Activated B cell treated with CpG ODN at 0.5 μM for 24 hours (primary cell): ENCODE data around the gene PPFIA1. TPM values are rescaled to one million over a fixed set of nuclear protein-coding genes. Genes with fewer than 3 reads are reported as not detected.

Experiments
- ATAC-seq: fragments of 200-7000 bp; cut with Tn5 transposase; one replicate; pipeline ENCODE4 v1.10.0; 2021; ENCODE audit warnings: low read depth, mild to moderate bottlenecking, moderate library complexity
- CTCF ChIA-PET: fragments of 350-600 bp; sonication (Branson Sonifier 250); formaldehyde crosslinking; loops from one replicate; lab custom pipeline; 2021; ENCODE audit warnings: antibody characterized with exemption; lab: Charles Lee
- POLR2A ChIA-PET: fragments of 350-600 bp; sonication (Branson Sonifier 250); formaldehyde crosslinking; loops from one replicate; lab custom pipeline; 2021; ENCODE audit warnings: antibody characterized with exemption; lab: Charles Lee
- DNase-seq: peaks from one replicate; pipeline ENCODE4 v3.0.0; 2022
- H3K27ac Mint-ChIP-seq: one replicate; pipeline ENCODE4 v1.8.0; 2020; ENCODE audit warnings: mixed read lengths
- H3K27me3 Mint-ChIP-seq: one replicate; pipeline ENCODE4 v1.8.0; 2021; ENCODE audit warnings: mixed read lengths
- H3K36me3 Mint-ChIP-seq: one replicate; pipeline ENCODE4 v1.8.0; 2021; ENCODE audit warnings: low read depth, mixed read lengths
- H3K4me1 Mint-ChIP-seq: one replicate; pipeline ENCODE4 v1.8.0; 2021; ENCODE audit warnings: mixed read lengths
- H3K4me3 Mint-ChIP-seq: one replicate; pipeline ENCODE4 v1.8.0; 2020; ENCODE audit warnings: mild to moderate bottlenecking, mixed read lengths
- H3K9me3 Mint-ChIP-seq: one replicate; pipeline ENCODE4 v1.8.0; 2020; ENCODE audit warnings: mixed read lengths
- intact Hi-C: fragments of 100-400 bp; cut with micrococcal nuclease; formaldehyde crosslinking; loops from one replicate; pipeline ENCODE4 v1.15.1; 2024
- total RNA-seq: library from RNA; stranded (reverse); gene quantifications from 2 replicates; pipeline ENCODE4 v1.2.3, GENCODE V29; 2022
- TF ChIP-seq, protein P1 (sequence below): fragments of 200-600 bp; IDR thresholded peaks from one replicate; pipeline ENCODE4 v1.8.0; 2022; ENCODE audit warnings: antibody characterized with exemption, mild to moderate bottlenecking

Gene PPFIA1
- total RNA-seq, 1 donor from 2014 or later = 53.3 TPM

DNA sequence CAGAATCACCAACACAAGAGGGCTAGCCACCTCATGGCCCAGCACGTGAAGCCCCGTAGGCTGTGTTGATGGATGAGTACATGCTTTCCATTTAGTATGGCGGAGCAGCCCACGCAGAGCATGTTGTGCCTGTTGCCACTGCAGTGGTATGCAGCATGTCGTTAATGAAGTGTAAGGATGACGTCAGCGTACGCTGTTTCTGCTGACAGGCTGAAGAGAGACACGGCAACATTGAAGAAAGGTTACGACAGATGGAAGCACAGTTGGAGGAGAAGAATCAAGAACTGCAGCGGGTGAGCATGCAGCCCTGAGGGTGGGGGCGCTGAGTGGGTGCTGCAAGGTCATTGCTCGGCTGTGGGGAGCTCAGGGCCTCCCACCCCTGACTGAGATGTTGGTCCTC is 62.8 kb downstream of the PPFIA1 start:
- Mint-ChIP-seq H3K4me1 (peaks cover under 1% of the 10 kb centered on the region), H3K27me3 (no peaks in the 10 kb centered on the region), H3K9me3 (no peaks in the 10 kb centered on the region), H3K27ac (no peak overlapping the region), H3K4me3 (no peak overlapping the region), H3K36me3 (peaks cover 89% of the 10 kb centered on the region)
- ChIA-PET POLR2A (no interaction called here), CTCF (interaction anchor here (1.1 kb wide), 1 partner anchor 19 kb away, joined by 3 read pairs; no protein-coding TSS in a partner anchor)
- intact Hi-C loops = no loop called here
- DNase-seq (no peak), ATAC-seq (no peak)
- TF ChIP-seq, protein P1, sequence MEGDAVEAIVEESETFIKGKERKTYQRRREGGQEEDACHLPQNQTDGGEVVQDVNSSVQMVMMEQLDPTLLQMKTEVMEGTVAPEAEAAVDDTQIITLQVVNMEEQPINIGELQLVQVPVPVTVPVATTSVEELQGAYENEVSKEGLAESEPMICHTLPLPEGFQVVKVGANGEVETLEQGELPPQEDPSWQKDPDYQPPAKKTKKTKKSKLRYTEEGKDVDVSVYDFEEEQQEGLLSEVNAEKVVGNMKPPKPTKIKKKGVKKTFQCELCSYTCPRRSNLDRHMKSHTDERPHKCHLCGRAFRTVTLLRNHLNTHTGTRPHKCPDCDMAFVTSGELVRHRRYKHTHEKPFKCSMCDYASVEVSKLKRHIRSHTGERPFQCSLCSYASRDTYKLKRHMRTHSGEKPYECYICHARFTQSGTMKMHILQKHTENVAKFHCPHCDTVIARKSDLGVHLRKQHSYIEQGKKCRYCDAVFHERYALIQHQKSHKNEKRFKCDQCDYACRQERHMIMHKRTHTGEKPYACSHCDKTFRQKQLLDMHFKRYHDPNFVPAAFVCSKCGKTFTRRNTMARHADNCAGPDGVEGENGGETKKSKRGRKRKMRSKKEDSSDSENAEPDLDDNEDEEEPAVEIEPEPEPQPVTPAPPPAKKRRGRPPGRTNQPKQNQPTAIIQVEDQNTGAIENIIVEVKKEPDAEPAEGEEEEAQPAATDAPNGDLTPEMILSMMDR = no peak

DNA sequence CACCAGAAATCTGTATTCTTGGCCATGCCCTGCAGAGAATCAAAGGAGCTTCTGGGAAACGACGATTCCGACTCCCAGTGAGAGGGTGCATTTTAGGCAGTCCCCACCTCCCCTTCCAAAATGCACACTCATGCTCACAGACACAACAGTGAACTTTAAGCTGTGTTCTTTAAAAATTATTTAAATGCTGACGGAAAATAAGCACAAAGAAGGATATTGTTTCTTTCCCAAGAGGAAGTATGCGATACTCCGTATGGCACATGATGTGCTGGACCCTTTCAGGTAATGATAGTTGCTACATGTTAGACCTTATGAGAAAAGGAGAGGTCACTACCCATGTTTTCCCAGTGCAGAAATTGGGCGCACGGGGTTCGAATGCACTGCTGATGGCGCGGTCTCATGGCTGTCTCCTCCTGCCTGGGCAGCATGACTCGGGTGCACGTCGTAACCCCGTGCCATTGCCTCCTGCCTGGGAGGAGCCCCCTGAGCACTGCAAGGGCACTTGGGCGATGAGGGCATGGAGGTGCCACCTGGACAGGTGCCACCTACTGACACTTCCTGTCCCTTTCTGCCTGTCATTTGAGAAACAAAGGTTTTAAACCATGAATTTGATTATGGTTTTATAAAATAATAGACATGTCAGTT is 64.0 kb downstream of the PPFIA1 start:
- ATAC-seq = no peak
- Mint-ChIP-seq H3K4me3 (no peak overlapping the region), H3K36me3 (peaks cover 90% of the 10 kb centered on the region), H3K27ac (no peak overlapping the region), H3K9me3 (no peaks in the 10 kb centered on the region), H3K4me1 (no peaks in the 10 kb centered on the region), H3K27me3 (no peaks in the 10 kb centered on the region)
- intact Hi-C loops = no loop called here
- DNase-seq = no peak
- CTCF ChIA-PET = no interaction called here
- TF ChIP-seq, protein P1 = no peak
- POLR2A ChIA-PET = no interaction called here

DNA sequence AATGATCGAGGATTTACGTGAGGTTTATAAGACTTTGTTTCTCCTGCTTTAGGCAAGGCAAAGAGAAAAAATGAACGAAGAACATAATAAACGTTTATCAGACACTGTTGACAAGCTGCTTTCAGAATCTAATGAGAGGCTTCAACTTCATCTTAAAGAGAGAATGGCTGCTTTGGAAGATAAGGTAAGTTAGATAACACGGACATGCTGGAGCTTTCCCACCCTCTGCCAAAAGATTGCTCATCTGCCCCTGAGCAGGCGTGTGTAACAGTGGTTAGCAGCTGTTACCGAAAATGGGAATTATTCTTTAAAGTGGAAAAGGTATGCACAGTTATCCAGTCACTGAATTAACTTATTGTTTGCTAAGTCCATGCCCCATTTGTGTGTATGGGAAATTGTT is 65.0 kb downstream of the PPFIA1 start:
- Mint-ChIP-seq H3K27ac (no peak overlapping the region), H3K4me1 (no peaks in the 10 kb centered on the region), H3K36me3 (peaks cover 87% of the 10 kb centered on the region), H3K27me3 (no peaks in the 10 kb centered on the region), H3K4me3 (no peak overlapping the region), H3K9me3 (no peaks in the 10 kb centered on the region)
- no peak for ATAC-seq
- ChIA-PET CTCF (interaction anchor here (0.6 kb wide), 1 partner anchor 70 kb away, joined by 3 read pairs; no protein-coding TSS in a partner anchor), POLR2A (no interaction called here)
- no peak for DNase-seq
- TF ChIP-seq, protein P1 = no peak
- intact Hi-C loops = no loop called here

DNA sequence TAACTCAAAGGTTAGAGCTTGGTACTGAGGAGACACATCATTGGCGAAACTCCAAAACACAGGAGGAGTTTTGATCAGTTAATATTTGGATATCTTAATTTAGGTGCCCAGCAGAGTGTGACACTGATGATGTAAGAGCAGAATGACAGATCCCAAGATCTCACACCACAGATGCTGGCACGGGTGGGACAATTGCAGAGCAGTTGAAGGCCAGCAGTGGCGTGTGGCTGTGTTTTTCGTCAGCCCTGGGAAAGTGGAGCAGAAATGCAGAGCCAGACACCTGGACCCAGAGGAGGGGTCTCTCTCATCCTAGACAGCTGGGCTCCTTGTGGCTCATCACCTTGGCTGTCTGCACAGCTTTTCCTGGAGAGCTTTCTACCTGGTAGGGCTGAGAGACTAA is 68.1 kb downstream of the PPFIA1 start:
- Mint-ChIP-seq H3K4me3 (no peak overlapping the region), H3K4me1 (no peaks in the 10 kb centered on the region), H3K27me3 (no peaks in the 10 kb centered on the region), H3K36me3 (peaks cover 84% of the 10 kb centered on the region), H3K9me3 (no peaks in the 10 kb centered on the region), H3K27ac (no peak overlapping the region)
- ATAC-seq = no peak
- intact Hi-C loops = no loop called here
- ChIA-PET CTCF (no interaction called here), POLR2A (no interaction called here)
- TF ChIP-seq, protein P1 = no peak
- no peak for DNase-seq

DNA sequence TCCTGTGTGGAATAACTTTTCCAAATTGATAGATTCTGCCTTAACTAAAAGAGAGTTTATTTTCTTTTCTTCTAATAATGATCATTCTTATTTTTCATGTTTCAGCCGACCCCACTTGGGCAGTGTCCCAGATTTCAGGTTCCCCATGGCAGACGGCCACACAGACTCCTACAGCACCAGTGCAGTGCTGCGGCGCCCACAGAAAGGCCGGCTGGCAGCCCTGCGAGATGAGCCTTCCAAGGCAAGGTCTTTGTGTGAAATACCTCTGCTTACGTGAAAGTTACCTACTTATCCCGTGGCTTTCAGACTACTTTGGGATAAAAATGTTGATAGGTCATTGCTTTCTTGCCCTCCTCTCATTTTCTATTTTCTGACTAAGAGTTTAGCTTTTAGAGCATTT is 68.6 kb downstream of the PPFIA1 start:
- Mint-ChIP-seq H3K27me3 (no peaks in the 10 kb centered on the region), H3K4me1 (no peaks in the 10 kb centered on the region), H3K9me3 (no peaks in the 10 kb centered on the region), H3K4me3 (no peak overlapping the region), H3K36me3 (peaks cover 83% of the 10 kb centered on the region), H3K27ac (no peak overlapping the region)
- no peak for DNase-seq
- TF ChIP-seq, protein P1 = no peak
- POLR2A ChIA-PET = no interaction called here
- intact Hi-C loops = no loop called here
- CTCF ChIA-PET = no interaction called here
- no peak for ATAC-seq
